ENCODE results near the gene LTO1.

GRCh38 chr11:69686452-69686851 lies 11.3 kb upstream of the LTO1 start:
- no peak for TF ChIP-seq CTCF (IDR thresholded peaks at IDR 0.05)
- TF ChIP-seq POLR2A (IDR thresholded peaks at IDR 0.05) = no peak

Data from uterus (tissue), 2 donors.